ENCODE data around the gene MEGF6. TPM values are rescaled to one million over a fixed set of nuclear protein-coding genes. Genes with fewer than 3 reads are reported as not detected.

Gene MEGF6
- total and polyA plus RNA-seq, 2 donors (not counting 3 experiments of a cell fraction or from before 2014, with no cell fraction given) = 22.5 to 63.7 TPM

DNA sequence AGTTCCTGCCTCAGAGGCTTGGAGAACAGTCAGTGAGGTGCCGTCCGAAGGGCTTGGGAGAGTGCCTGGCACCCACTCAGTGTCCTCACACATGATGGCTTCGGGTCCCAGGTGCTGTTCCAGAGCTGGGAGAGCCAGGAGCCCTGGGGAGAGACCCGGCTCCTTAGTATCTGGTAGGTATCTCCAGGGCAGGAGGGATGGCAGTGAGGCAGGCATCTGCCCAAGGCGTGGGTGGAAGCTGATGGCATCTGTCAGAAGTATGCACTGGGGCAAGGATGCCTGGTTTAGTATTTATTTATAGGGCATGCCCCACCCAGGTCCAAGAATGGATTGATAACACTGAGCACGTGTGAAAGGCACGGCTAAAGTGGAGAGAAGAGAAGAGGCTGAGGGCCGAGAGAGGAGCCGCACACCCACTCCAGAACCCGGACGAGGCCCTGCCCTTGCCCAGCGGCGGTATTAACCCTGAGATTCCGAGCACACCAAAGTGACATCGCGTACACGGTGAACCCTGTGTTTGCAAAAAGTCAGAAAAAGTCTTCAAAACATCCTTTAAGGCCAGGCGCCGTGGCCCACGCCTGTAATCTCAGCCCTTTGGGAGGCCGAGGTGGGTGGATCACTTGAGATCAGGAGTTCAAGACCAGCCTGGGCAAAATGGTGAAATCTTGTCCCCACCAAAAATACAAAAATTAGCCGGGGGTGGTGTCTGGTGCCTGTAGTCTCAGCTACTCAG lies 43.4 kb upstream of the MEGF6 start:
- no peak overlapping the region for H3K4me3 ChIP-seq (replicated peaks in 1 of 3; ENCODE audit: insufficient read depth in 1 of 3, low read depth in 1 of 3, low read length in 3 of 3)
- no peaks in the 10 kb centered on the region for H3K9me1 ChIP-seq (replicated peaks; ENCODE audit: control insufficient read depth, extremely low read depth, insufficient read depth, low read length)
- H3K4me2 ChIP-seq (ENCODE audit: insufficient read depth, low read length) = no peak overlapping the region
- FAIRE-seq = no peak
- no TSS peak for BruUV-seq (replicated peaks)
- no peak for TF ChIP-seq EZH2 (IDR thresholded peaks at IDR 0.05; ENCODE audit: borderline replicate concordance, low read depth, low read length, severe bottlenecking)
- no peak for TF ChIP-seq FOS (IDR thresholded peaks at IDR 0.05; ENCODE audit: borderline replicate concordance, insufficient read depth, low read length)
- TF ChIP-seq POLR2A (IDR thresholded peaks at IDR 0.05; ENCODE audit: low read depth, low read length) = no peak
- no peak for TF ChIP-seq GATA2 (IDR thresholded peaks at IDR 0.05; ENCODE audit: insufficient read depth, insufficient read length, low read depth, low read length)
- no peak for TF ChIP-seq CTCF (IDR thresholded peaks at IDR 0.05; ENCODE audit: extremely low read depth in 1 of 2, insufficient read depth in 1 of 2, low read depth in 1 of 2, low read length in 2 of 2)
- no peak for TF ChIP-seq POLR2AphosphoS5 (IDR thresholded peaks at IDR 0.05; ENCODE audit: insufficient read depth, low read depth, low read length)
- TF ChIP-seq MAX (IDR thresholded peaks at IDR 0.05; ENCODE audit: insufficient read depth, insufficient read length) = no peak
- no peak for TF ChIP-seq MYC (IDR thresholded peaks at IDR 0.05; ENCODE audit: low read depth, low read length)
- no peak for TF ChIP-seq JUN (IDR thresholded peaks at IDR 0.05; ENCODE audit: borderline replicate concordance, insufficient read depth, insufficient read length, low read depth)
- H4K20me1 ChIP-seq (replicated peaks; ENCODE audit: control insufficient read depth, extremely low read depth, insufficient read depth, low read length) = no peaks in the 10 kb centered on the region
- POLR2A ChIA-PET = no interaction called here
- no peak for DNase-seq (ENCODE audit: low read depth, low spot score)
- no peaks in the 10 kb centered on the region for H3K9me3 ChIP-seq (replicated peaks; ENCODE audit: control insufficient read depth, insufficient read depth, low read length)
- no peak overlapping the region for H2AFZ ChIP-seq (ENCODE audit: low read depth, low read length)
- intact Hi-C loops (cut with micrococcal nuclease) = no loop called here
- no peak overlapping the region for H3K27ac ChIP-seq (ENCODE audit: insufficient read depth, low read depth, low read length)
- peaks cover 27 to 51% of the 10 kb centered on the region in 2 experiments for H3K27me3 ChIP-seq (ENCODE audit: control insufficient read depth in 2 of 2, insufficient read depth in 2 of 2, low read length in 2 of 2)
- dilution Hi-C loops (cut with MboI; ENCODE audit: extremely low pct_ligation_motif_present, low sequenced_read_pairs) = no loop called here
- CTCF ChIA-PET = interaction anchor here (0.8 kb wide), 1 partner anchor 14 kb away, joined by 3 read pairs; no protein-coding TSS in a partner anchor
- no peaks in the 10 kb centered on the region for H3K36me3 ChIP-seq (ENCODE audit: control insufficient read depth in 2 of 2, extremely low read depth in 1 of 2, insufficient read depth in 2 of 2, low read length in 2 of 2)
- no peak overlapping the region for H3K9ac ChIP-seq (replicated peaks; ENCODE audit: extremely low read depth, insufficient read depth, low read length)
- H3K79me2 ChIP-seq (ENCODE audit: control insufficient read depth, insufficient read depth, low read length) = no peaks in the 10 kb centered on the region
- no peaks in the 10 kb centered on the region for H3K4me1 ChIP-seq (ENCODE audit: control insufficient read depth, extremely low read depth, insufficient read depth, low read length)

Measured in endothelial cell of umbilical vein (primary cell).